Parathyroid adenoma (tissue), 2 donors: Measurements from ENCODE around the gene LRRC47.
A peak's percentile ranks its signal among the peaks of the same experiment; 100 is the strongest.

Experiments used
- H2AFZ ChIP-seq: fragments of 300-600 bp; sonication (generic); one replicate; pipeline ENCODE4 v1.7.0; 2017; ENCODE audit warnings: antibody characterized with exemption, mild to moderate bottlenecking
- H3K27ac ChIP-seq: fragments of 300-600 bp; sonication (generic); one replicate; pipeline ENCODE4 v1.7.0; 2017
- H3K27me3 ChIP-seq: fragments of 300-600 bp; sonication (generic); one replicate; pipeline ENCODE4 v1.7.0; 2017; ENCODE audit warnings: low read length; ENCODE audit not compliant: control insufficient read depth, insufficient read depth
- H3K36me3 ChIP-seq: fragments of 300-600 bp; sonication (generic); one replicate; pipeline ENCODE4 v1.7.0; 2017; ENCODE audit warnings: low read length; ENCODE audit not compliant: control insufficient read depth, insufficient read depth
- H3K4me1 ChIP-seq: fragments of 300-600 bp; sonication (generic); one replicate; pipeline ENCODE4 v1.7.0; 2017; ENCODE audit warnings: control low read depth
- H3K4me2 ChIP-seq: fragments of 300-600 bp; sonication (generic); one replicate; pipeline ENCODE4 v1.7.0; 2017; ENCODE audit warnings: low read length
- H3K4me3 ChIP-seq: fragments of 300-600 bp; sonication (generic); one replicate; pipeline ENCODE4 v1.7.0; 2017; ENCODE audit warnings: low read depth, low read length
- H3K79me2 ChIP-seq: fragments of 300-600 bp; sonication (generic); one replicate; pipeline ENCODE4 v1.7.0; 2017; ENCODE audit warnings: control low read depth
- H3K9ac ChIP-seq: fragments of 300-600 bp; sonication (generic); one replicate; pipeline ENCODE4 v1.7.0; 2017; ENCODE audit warnings: mild to moderate bottlenecking
- H3K9me3 ChIP-seq: fragments of 300-600 bp; sonication (generic); one replicate; pipeline ENCODE4 v1.7.0; 2017; ENCODE audit warnings: low read length; ENCODE audit not compliant: control insufficient read depth
- CTCF ChIP-seq: fragments of 300-600 bp; sonication (generic); IDR thresholded peaks from one replicate; pipeline ENCODE4 v1.7.0; 2017; ENCODE audit warnings: antibody characterized with exemption, mild to moderate bottlenecking
- donor health status: primary hyperparathyroidism.

Gene LRRC47

DNA sequence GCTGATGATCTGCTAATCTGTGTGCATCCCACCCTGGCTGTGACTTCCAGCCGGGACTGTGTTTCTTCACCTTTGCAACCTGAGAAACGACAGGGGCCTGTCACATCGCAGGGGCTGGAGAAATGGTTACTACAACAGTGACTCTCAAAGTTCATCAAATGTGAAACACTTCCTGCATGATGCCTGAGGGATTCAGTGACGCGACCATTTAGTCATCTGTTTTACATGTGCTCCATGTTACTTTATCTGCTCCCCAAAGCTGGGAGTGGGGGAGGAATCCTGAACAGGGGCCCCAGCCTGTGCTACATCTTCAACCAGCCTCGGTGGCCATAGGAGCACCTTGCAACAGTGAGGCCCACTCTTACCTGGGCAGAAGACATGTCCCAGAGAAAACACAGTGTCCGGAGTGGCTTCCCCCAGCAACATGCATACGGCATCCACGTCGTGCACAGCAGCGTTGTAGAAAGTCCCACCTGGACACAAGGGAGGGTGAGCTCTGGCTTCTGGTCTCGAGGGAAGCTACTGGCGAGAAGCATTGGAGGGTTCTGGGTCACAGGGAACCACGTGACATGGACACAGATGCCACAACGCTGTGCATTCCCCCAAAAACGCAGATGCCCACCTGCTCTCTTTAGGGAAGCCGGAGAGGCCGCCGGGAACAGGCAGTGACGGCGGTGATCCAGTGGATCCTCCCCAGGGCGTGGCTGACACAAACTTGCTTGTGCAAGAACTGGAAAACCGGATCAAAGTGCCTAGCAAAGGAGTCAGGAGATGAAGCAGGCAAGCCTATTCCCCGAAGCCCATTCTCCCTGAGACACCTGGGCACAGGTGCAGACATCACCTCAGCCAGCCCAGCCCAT is 53.6 kb downstream of the LRRC47 start:
- no peak overlapping the region for H3K27ac ChIP-seq
- H3K4me3 ChIP-seq: no peak overlapping the region
- peaks cover 7% of the 10 kb centered on the region for H3K4me1 ChIP-seq
- no peak overlapping the region for H3K9ac ChIP-seq
- no peak for TF ChIP-seq CTCF
- H3K27me3 ChIP-seq: no peaks in the 10 kb centered on the region
- no peak overlapping the region for H2AFZ ChIP-seq
- no peaks in the 10 kb centered on the region for H3K36me3 ChIP-seq
- no peaks in the 10 kb centered on the region for H3K79me2 ChIP-seq
- no peaks in the 10 kb centered on the region for H3K9me3 ChIP-seq
- H3K4me2 ChIP-seq: no peak overlapping the region

- no peaks in the 10 kb centered on the region for H3K79me2 ChIP-seq
- no peak for TF ChIP-seq CTCF
- no peak overlapping the region for H3K9ac ChIP-seq
- peaks cover 7% of the 10 kb centered on the region for H3K4me1 ChIP-seq
- no peak overlapping the region for H3K27ac ChIP-seq
- H3K4me2 ChIP-seq: no peak overlapping the region
- H2AFZ ChIP-seq: no peak overlapping the region
- H3K36me3 ChIP-seq: no peaks in the 10 kb centered on the region
- no peaks in the 10 kb centered on the region for H3K9me3 ChIP-seq
- no peak overlapping the region for H3K4me3 ChIP-seq
- H3K27me3 ChIP-seq: no peaks in the 10 kb centered on the region
Observed at GRCh38 chr1:3741566-3742438, 54.5 kb downstream of the LRRC47 start.

DNA sequence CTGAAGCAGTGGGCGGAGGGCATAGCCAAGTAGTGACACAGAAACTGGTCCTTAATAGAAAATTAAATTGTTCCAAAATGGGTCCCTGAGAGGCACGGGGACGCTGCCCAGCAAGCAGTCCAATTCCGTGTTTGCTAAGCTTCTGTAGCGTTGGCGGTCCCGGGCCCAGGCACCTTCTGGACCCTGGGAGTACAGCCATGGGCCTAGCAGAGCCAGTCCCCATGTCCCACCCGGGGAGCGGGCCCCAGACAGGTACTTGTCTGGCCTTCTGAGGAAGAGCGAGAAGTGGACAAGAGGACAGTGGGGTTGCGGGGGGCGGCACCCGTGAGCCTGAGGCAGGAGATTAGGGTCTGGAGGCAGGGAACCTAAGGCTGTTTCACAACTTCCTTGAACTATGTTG is 55.5 kb downstream of the LRRC47 start:
- Histone ChIP-seq H3K27me3 (no peaks in the 10 kb centered on the region), H3K36me3 (no peaks in the 10 kb centered on the region), H3K4me2 (no peak overlapping the region), H3K27ac (no peak overlapping the region), H3K9me3 (no peaks in the 10 kb centered on the region), H3K79me2 (no peaks in the 10 kb centered on the region), H3K4me1 (peaks cover 7% of the 10 kb centered on the region), H2AFZ (no peak overlapping the region), H3K4me3 (no peak overlapping the region), H3K9ac (no peak overlapping the region)
- TF ChIP-seq CTCF: no peak

DNA sequence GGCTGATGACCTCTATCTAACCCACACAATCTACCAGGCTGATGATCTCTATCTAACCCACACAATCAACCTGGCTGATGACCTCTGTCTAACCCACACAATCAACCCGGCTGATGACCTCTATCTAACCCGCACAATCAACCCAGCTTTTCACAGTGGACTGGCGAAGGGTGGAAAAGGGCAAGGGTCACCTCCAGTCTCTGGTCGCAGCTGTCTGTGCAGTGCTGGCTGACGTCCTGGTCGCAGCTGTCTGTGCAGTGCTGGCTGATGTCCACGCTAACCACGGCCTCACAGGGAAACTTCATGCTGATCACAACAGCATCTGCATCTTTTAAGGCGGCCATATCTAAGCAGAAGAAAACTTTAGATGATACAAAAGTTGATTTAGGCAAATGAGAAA is 56.3 kb downstream of the LRRC47 start:
- no peak overlapping the region for H3K4me2 ChIP-seq
- H3K9me3 ChIP-seq: no peaks in the 10 kb centered on the region
- H3K27me3 ChIP-seq: no peaks in the 10 kb centered on the region
- no peak overlapping the region for H3K4me3 ChIP-seq
- H2AFZ ChIP-seq: no peak overlapping the region
- no peak overlapping the region for H3K9ac ChIP-seq
- H3K79me2 ChIP-seq: no peaks in the 10 kb centered on the region
- no peak for TF ChIP-seq CTCF
- H3K36me3 ChIP-seq: no peaks in the 10 kb centered on the region
- peaks cover 7% of the 10 kb centered on the region for H3K4me1 ChIP-seq
- peak overlapping the region; percentile 4 for H3K27ac ChIP-seq
